Mucosa of descending colon (tissue), 3 donors: ENCODE results near the gene BANK1. TPM values are rescaled to one million over a fixed set of nuclear protein-coding genes. Genes with fewer than 3 reads are reported as not detected.

Source experiments
- ATAC-seq: fragments of 200-7000 bp; cut with Tn5 transposase; one replicate; pipeline ENCODE4 v1.9.1; 2020; ENCODE audit warnings: mild to moderate bottlenecking, moderate library complexity
- DNase-seq, 3 donors: peaks; one replicate each; pipeline ENCODE4 v3.0.0-alpha.2; 2020
- H3K36me3 ChIP-seq: fragments of 200-600 bp; one replicate; pipeline ENCODE4 v1.8.0; 2021; ENCODE audit warnings: low read depth, mild to moderate bottlenecking
- H3K4me1 ChIP-seq: fragments of 200-600 bp; one replicate; pipeline ENCODE4 v1.8.0; 2021; ENCODE audit warnings: low read depth, mild to moderate bottlenecking
- H3K4me3 ChIP-seq: fragments of 200-600 bp; one replicate; pipeline ENCODE4 v1.8.0; 2021; ENCODE audit warnings: mild to moderate bottlenecking
- H3K9me3 ChIP-seq: fragments of 200-600 bp; one replicate; pipeline ENCODE4 v1.8.0; 2021; ENCODE audit warnings: mild to moderate bottlenecking
- CTCF ChIP-seq: fragments of 200-600 bp; IDR thresholded peaks from one replicate; pipeline ENCODE4 v1.8.0; 2022; ENCODE audit warnings: antibody characterized with exemption, mild to moderate bottlenecking
- intact Hi-C, 2 donors: fragments of 100-400 bp; cut with DNase I in 1 of 2; cut with micrococcal nuclease in 1 of 2; formaldehyde crosslinking; loops; one replicate each; pipeline versions ENCODE4 v1.11.0 to v1.11.1; 2022; cut with DNase I, micrococcal nuclease
- total RNA-seq, 3 donors: library from RNA; stranded (reverse); fragmentation: NEBNext Ultra II Directional in 2 of 3; extraction: Animal tissue kit (Norgen Biotek cat#: 25700) in 2 of 3; gene quantifications; one replicate each; pipeline versions ENCODE4 v1.2.1 to v1.2.4, GENCODE V29; 2021 to 2023
- donor health status: DM: no; HTN: no; CAD: no; lungs with moderate emphysema.
- donor health status: DM: no; HTN: no; CAD: no.
- donor health status: DM: no; HTN: yes; CAD: no.

BANK1 gene
- total RNA-seq, 3 donors from 2014 or later, result 0.73 to 1.1 (median 0.78) TPM

- no peak for TF ChIP-seq CTCF
- intact Hi-C loops, result no loop called here
- ATAC-seq, result no peak
- Histone ChIP-seq H3K9me3 (no peaks in the 10 kb centered on the region), H3K36me3 (no peaks in the 10 kb centered on the region), H3K4me1 (no peaks in the 10 kb centered on the region), H3K4me3 (no peak overlapping the region)
- no peak for DNase-seq
Observed at GRCh38 chr4:101762534-101762933, 28.0 kb upstream of the BANK1 start.

- Histone ChIP-seq H3K4me3 (no peak overlapping the region), H3K36me3 (no peaks in the 10 kb centered on the region), H3K4me1 (no peaks in the 10 kb centered on the region), H3K9me3 (no peaks in the 10 kb centered on the region)
- ATAC-seq, result no peak
- intact Hi-C loops, result no loop called here
- no peak for DNase-seq
- no peak for TF ChIP-seq CTCF
Observed at GRCh38 chr4:101763576-101763975, 27.0 kb upstream of the BANK1 start.

GRCh38 chr4:101774807-101775206, 15.7 kb upstream of the BANK1 start:
- intact Hi-C loops, result no loop called here
- DNase-seq (no peak), ATAC-seq (peak; percentile 53)

GRCh38 chr4:101777431-101777830, 13.1 kb upstream of the BANK1 start:
- no peak overlapping the region for H3K4me3 ChIP-seq
- intact Hi-C loops, result no loop called here
- DNase-seq, result no peak
- no peaks in the 10 kb centered on the region for H3K9me3 ChIP-seq
- no peaks in the 10 kb centered on the region for H3K36me3 ChIP-seq
- TF ChIP-seq CTCF, result no peak
- H3K4me1 ChIP-seq, result peaks cover 5% of the 10 kb centered on the region
- ATAC-seq, result no peak

More at GRCh38 chr4:101774807-101775206, 15.7 kb upstream of the BANK1 start:
- Histone ChIP-seq H3K9me3 (no peaks in the 10 kb centered on the region), H3K36me3 (no peaks in the 10 kb centered on the region), H3K4me3 (no peak overlapping the region), H3K4me1 (peaks cover 5% of the 10 kb centered on the region)
- TF ChIP-seq CTCF, result no peak

GRCh38 chr4:101780284-101780683, 10.2 kb upstream of the BANK1 start:
- no peak for DNase-seq
- no peak for ATAC-seq
- TF ChIP-seq CTCF, result no peak
- Histone ChIP-seq H3K36me3 (no peaks in the 10 kb centered on the region), H3K4me3 (no peak overlapping the region), H3K9me3 (no peaks in the 10 kb centered on the region), H3K4me1 (no peaks in the 10 kb centered on the region)
- intact Hi-C loops, result no loop called here

GRCh38 chr4:101782546-101782945, 8.0 kb upstream of the BANK1 start:
- TF ChIP-seq CTCF, result no peak
- Histone ChIP-seq H3K4me3 (no peak overlapping the region), H3K36me3 (no peaks in the 10 kb centered on the region), H3K9me3 (no peaks in the 10 kb centered on the region), H3K4me1 (no peaks in the 10 kb centered on the region)
- intact Hi-C loops, result no loop called here
- DNase-seq (no peak), ATAC-seq (no peak)
